HG03045 (cell line): ENCODE results near the gene GNL1.
"Not testable (repeated sequence)": the region's sequence is repeated elsewhere in the genome, so short reads cannot be mapped to it uniquely, and the experiment has no call there.

Experiments
- ATAC-seq: cut with Tn5 transposase; IDR thresholded peaks from one replicate; pipeline ENCODE4 v1.9.1; 2021; ENCODE audit warnings: mild to moderate bottlenecking, moderate library complexity; ENCODE audit not compliant: unreplicated experiment

Gene GNL1

DNA sequence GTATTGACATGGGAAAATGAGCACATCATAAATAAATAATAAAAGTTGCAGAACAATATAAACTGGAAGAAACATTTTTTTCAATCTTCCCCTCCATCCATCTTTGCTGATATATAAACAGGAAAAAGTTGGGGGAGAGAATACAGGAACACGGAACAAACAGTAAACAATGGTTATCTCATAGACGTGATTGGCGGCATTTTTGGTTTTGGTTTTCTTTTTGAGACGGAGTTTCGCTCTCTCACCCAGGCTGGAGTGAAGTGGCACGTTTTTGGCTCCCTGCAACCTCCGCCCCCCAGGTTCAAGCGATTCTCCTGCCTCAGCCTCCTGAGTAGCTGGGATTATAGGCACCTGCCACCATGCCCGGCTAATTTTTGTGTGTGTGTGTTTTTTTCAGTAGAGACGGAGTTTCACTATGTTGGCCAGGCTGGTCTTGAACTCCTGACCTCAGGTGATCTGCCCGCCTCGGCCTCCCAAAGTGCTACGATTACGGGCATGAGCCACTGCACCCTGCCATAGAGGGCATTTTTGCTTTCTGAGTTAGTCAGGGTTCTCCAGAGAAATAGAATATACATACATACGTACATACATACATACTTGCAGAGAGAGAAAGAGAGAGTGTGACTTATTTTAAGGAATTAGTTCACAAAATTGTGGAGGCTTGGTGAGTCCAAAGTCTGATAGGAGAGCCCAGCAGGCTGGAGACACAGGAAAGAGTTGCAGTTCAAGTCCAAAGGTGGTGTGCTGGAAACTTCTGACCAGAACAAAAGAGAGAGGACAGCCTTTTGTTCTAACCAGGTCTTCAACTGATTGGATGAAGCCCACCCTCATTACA is 22.6 kb downstream of the GNL1 start:
- ATAC-seq: no peak

DNA sequence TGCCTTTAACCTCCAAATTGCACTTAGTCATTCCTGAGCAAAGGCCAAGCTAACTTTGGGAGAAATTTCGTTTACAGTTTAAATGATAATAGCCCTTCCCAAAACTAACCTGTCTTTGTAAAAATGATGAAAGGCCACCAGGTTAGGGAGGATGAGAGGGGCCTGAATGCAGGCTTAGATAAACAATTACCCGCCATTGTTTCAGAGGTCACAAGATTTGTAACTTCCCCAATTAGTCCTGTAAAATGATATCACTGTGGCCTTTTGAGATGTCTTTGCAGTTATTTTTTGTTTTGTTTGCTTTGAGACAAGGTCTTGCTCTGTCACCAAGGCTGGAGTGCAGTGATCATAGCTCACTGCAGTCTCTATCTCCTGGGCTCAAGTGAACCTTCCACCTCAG is 26.3 kb downstream of the GNL1 start:
- ATAC-seq: no peak

DNA sequence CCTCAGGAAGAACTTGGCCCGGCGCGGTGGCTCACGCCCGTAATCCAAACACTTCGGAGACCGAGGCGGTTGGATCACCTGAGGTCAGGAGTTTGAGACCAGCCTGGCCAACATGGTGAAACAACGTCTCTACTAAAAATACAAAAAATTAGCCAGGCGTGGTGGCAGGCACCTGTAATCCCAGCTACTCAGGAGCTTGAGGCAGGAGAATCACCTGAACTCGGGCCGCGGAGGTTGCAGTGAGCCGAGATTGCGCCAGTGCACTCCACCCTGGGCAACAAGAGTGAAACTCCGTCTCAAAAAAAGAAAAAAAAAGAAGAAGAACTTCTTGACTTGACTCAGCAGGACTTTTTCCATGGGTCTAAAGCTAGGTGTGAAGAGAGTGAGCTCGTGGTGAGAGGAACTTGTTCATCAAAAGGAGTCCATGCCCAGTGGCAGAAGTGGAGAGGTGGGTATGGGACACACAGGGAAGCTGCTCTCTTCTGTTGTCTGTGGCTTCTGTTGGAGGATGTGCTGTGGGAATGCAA is 26.9 kb downstream of the GNL1 start:
- peak; percentile 45 for ATAC-seq

DNA sequence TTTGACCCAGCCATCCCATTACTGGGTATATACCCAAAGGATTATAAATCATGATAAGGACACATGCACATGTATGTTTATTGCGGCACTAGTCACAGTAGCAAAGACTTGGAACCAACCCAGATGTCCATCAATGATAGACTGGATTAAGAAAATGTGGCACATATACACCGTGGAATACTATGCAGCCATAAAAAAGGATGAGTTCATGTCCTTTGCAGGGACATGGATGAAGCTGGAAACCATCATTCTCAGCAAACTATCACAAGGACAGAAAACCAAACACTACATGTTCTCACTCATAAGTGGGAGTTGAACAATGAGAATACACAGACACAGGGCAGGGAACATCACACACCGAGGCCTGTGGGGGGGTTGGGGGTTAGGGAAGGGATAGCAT is 29.8 kb downstream of the GNL1 start:
- ATAC-seq: not testable (repeated sequence)

DNA sequence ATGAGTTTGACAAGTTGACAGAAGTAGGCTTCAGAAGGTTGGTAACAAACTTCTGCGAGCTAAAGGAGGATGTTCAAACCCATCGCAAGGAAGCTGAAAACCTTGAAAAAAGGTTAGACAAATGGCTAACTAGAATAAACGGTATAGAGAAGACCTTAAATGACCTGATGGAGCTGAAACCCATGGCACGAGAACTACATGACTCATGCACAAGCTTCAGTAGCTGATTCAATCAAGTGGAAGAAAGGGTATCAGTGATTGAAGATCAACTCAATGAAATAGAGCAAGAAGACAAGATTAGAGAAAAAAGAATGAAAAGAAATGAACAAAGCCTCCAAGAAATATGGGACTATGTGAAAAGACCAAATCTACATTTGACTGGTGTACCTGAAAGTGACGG is 34.3 kb downstream of the GNL1 start:
- not testable (repeated sequence) for ATAC-seq

DNA sequence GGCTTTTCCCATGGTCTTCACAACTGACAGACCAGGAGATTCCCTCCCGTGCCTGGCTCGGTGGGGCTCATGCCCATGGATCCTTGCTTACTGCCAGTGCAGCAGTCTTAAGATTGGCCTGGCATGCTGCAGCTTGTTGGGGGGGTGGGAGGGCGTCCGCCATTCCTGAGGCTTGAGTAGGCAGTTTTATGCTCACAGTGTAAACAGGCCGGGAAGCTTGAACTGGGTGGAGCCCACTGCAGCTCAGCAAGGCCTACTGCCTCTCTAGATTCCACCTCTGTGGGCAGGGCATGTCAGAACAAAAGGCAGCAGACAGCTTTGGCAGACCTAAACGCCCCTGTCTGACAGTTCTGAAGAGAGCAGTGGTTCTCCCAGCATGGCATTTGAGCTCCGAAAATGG is 35.2 kb downstream of the GNL1 start:
- not testable (repeated sequence) for ATAC-seq

DNA sequence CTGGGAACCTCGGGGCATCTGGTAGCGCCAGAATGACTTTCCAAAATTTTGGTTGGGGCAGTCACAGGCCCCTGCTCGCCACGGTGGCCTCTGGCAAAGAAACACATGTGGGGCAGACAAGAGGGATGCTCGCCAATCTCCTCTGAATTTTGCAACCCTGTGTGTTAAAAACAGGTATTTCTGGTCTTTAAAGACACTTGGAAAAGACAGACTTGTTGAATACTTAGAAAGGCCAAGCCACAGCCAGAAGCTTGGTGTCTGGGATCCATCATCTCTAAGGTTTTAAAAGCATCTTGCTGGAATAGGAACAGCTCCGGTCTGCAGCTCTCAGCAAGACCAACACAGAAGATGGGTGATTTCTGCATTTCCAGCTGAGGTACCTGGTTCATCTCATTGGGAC is 35.8 kb downstream of the GNL1 start:
- no peak for ATAC-seq

DNA sequence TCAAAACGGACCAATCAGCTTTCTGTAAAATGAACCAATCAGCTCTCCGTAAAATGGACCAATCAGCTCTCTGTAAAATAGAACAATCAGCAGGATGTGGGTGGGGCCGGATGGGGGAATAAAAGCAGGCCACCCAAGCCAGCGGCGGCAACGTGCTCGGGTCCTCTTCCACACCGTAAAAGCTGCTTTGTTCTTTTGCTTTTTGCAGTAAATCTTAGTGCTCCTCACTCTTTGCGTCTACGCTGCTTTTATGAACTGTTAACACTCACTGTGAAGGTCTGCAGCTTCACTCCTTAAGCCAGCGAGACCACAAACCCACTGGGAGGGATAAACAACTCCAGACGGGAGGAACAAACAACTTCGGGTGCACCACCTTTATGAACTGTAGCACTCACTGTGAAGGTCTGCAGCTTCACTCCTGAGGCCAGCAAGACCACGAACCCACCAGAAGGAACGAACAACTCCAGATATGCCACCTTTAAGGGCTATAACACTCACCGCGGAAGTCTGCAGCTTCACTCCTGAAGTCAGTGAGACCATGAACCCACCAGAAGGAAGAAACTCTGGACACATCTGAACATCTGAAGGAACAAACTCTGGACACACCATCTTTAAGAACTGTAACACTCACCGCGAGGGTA is 37.7 kb downstream of the GNL1 start:
- not testable (repeated sequence) for ATAC-seq

DNA sequence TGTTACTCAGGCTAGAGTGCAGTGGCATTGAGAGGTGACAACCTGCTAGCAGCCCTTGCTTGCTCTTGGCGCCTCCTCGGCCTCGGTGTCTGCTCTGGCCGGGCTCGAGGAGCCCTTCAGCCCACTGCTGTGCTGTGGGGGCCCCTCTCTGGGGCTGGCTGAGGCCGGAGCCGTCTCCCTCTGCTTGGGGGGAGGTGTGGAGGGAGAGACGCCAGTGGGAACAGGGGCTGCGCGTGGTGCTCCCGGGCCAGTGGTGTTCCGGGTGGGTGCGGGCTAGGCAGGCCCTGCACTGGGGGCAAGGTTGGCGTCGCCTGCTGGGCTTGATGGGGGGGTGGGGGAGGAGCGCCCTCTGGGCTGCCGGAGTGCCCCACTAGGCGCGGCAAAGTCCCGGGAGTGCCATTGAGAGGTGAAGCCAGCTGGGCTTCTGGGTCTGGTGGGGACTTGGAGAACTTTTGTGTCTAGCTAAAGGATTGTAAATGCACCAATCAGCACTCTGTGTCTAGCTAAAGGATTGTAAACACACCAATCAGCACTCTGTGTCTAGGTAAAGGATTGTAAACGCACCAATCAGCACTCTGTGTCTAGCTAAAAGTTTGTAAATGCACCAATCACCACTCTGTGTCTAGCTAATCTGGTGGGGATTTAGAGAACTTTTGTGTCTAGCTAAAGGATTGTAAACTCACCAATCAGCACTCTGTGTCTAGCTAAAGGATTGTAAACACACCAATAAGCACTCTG is 38.4 kb downstream of the GNL1 start:
- ATAC-seq: not testable (repeated sequence)

DNA sequence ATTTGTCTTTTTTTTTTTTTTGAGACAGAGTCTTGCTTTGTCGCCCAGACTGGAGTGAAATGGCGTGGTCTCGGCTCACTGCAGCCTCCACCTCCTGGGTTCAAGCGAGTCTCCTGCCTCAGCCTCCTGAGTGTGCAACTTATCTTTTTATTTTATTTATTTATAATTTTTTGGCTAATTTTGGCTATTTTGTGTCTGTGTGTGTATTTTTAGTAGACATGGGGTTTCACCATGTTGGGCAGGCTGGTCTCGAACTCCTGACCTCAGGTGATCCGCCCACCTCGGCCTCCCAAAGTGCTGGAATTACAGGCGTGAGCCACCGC is 39.6 kb downstream of the GNL1 start:
- ATAC-seq: not testable (repeated sequence)

DNA sequence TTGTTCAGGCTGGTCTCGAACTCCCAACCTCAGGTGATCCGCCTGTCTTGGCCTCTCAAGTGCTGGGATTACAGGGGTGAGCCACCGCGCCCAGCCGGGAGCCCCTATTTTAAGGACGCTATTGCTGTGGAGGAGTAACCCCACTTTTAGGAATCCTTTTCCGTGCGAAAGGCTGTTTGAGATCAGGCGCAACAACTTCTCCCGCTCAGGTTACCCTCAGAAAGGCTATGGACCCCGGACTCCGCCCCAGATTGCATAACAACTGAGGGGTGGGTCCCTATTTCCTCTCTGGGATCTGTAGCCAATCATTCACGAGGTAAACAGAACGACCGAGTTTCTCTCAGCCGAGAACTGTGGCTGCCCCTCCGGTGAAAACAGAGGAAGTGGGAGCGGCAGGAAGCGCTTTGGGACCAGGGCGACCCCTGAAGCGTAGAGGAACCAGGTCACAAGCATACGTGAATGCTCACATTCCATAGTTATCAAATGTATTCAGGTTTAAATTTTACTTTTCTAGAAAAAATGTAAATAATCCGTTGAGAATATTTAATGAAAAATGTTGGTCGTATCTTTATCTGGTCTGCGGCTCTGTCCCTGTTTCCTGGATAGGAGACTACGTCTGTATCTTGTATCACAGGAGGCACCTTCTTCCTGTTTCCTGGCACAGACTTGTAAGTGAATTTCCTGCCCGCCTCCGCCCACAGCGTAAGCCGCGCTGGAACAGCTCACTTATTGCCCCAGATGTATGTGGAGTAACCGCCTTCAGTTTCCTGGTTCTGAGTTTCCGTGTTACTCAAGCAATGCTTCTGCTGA is 40.1 kb downstream of the GNL1 start:
- ATAC-seq: peak; percentile 70

DNA sequence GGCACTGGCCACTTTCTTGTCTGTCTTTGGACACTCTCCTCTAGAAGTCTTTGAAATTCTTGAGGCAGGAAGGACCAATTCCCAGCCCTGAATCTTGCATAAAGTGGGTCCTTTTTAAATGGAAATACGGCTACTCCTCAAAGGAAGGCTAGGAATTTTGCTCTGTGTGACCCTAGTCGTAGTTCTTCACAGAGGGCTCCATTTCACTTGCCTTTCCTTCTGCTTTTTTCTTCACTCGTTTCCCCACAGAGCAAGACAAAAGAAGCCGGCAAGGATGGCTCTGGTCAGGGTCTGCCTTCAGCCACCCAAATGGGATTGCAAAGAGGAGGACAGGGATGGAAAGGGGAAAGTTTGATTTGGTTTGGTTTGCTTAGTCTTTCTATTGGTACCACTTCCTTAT is 41.2 kb downstream of the GNL1 start:
- ATAC-seq: no peak

DNA sequence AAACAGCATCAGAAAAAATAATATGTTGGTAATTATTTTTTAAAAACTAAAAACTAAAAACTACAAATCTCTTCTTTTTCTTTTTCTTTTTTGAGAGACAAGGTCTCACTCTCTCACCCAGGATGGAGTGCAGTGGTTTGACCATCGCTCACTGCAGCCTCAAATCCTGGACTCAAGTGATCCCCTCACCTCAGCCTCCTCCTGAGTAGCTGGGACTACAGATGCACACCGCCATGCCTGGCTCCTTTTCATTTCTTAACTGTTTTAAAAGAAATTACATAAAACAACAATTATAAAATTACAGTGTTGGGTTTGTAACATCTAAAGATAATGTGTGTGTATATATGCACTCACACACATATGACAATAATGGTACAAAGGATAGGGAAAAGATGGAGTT is 42.8 kb downstream of the GNL1 start:
- no peak for ATAC-seq

DNA sequence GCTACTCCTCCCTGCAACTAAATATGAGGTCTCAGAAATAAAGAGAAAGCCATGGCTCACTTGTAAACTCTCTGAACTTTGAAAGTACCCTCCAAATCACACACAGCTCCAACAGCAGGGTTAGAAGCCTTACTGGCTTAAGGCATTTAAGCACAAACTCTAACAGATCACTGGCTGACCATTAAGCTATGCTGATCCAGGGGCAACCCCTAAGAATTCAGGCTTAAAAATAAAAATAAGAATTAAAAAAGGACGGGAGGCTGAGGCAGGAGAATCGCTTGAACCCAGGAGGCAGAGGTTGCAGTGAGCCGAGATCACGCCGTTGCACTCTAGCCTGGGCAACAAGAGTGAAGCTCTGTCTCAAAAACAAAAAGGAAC is 45.1 kb downstream of the GNL1 start:
- no peak for ATAC-seq

DNA sequence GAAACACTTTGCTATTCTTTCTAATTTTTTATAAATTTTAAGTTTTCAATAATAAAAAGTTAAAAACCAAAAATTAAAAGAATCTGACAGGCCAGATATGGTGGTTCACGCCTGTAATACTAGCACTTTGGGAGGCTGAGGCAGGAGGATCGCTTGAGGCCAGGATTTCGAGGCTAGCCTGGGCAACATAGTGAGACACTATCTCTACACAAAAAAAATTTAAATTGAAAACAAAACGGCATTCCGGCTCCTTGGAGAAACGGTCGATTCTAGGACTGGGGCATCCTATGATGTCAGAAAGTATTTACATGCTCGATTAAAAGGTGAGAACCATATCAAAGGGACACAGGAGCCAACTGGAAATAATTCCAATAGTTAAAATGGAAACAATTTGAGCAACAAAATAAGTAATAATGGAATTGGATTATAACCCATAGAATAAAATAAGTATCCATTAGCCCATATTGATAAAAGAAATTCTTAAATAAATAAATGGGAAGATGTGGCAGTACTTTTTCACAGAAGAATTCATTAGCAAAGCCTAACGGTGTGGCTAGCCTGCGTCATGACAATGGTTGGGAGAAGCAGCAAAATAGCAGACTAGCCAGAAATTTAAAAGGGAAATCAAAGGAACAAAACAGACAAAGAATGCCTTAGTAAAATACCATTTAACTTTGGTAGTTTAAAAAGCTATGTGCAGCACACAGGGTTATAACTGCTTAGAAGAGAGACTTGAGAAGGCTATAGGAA is 45.7 kb downstream of the GNL1 start:
- ATAC-seq: no peak

DNA sequence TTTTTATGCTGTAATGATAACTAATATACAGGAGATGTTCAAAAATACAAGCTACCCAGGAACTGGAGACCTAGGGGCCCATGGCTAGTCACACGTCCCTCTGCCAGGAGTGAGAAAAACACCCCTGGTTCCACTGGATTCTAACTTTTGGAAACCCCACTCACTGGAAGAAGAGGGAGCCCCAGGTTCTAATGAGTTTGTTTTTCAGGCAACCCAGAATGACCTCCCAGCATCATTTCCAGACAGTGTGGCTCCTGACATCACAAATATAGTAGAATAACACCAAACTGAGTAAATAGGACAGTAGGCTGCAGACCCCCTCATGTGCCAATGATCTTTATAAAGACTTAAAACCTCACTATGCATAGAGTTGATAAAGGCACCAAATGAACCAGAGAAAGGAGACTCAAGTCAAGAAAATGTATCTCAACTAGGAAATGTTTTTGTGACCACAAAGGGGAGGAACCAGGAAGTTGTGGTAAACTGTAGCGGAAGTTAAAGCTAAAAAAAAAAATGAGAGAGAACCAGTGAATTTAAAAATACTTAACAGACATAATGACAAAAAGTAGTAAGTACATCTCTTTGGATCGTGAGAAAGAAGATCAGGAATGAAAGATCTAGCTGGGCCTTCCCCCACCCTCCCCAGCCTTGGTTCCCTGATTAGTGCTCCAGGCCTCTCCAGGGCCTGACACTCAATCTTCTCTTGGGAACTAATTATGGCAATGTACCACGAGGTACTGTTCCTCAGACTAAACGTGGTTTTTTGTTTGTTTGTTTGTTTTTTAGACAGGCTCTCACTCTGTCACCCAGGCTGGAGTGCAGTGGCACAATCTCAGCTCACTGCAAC is 47.2 kb downstream of the GNL1 start:
- ATAC-seq: no peak

DNA sequence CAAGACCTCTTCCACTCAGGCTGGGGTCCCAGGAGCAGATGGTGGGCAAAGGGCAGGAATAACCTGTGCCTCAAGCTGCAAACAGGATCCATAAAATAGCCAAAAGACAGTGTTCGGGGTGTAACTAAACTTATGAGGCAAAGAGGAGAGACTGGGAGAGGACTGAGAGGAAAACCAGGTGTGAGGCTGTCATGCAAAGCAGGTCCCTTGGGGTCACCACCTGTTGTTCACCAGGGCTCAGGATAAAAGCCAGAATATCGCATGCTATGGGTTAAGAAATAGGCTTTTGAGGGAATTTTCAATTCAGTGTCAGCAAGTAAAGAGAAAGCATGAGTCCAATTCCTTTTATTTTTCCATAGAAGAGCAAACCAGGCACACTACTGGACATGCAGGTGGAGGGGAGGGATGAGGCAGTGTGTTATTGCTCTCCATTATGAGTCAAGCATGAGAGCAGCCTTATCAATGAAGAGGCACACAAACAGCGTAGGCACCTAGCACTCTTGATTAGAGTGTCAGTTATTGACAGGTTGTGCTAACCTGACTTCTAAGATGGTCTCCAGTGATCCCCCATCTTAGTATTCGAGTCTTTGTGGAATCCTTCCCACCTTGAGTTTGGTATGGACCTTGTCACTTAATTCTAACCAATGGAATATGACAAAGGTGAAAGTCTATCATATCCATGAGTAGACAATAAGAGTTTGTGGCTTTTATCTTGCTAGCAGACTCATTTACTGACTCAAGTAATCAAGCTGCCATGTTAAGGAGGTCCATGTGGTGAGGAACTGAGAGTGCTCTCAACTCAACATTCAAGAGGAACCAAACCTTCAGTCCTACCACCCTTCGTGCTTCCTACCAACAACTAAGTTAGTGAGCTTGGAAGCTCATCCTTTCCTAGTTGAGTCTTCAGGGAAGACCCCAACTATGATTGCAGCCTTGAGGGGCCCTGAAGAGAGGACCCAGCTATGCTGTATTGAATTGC is 48.2 kb downstream of the GNL1 start:
- ATAC-seq: no peak
